AG20443 (cell line): ENCODE results near the gene METRNL.

Experiments used
- DNase-seq: peaks from one replicate; pipeline ENCODE4 v3.0.0; 2012; ENCODE audit warnings: low spot score, mixed read lengths

Gene METRNL

GRCh38 chr17:83080858-83081683 lies 1.7 kb downstream of the METRNL start:
- peak; percentile 69 for DNase-seq

- peak; percentile 71 for DNase-seq
These were observed 2.3 kb downstream of the METRNL start for GRCh38 chr17:83081684-83082201.

GRCh38 chr17:83082424-83082823 lies 3.0 kb downstream of the METRNL start:
- no peak for DNase-seq

- DNase-seq = no peak
These were observed 3.5 kb downstream of the METRNL start for GRCh38 chr17:83082909-83083367.

GRCh38 chr17:83083368-83084201 lies 4.2 kb downstream of the METRNL start:
- peak; percentile 93 for DNase-seq

GRCh38 chr17:83084214-83084613 lies 4.8 kb downstream of the METRNL start:
- no peak for DNase-seq

GRCh38 chr17:83084621-83085056 lies 5.2 kb downstream of the METRNL start:
- no peak for DNase-seq

- no peak for DNase-seq
These were observed 5.7 kb downstream of the METRNL start for GRCh38 chr17:83085103-83085502.

- DNase-seq = no peak
These were observed 6.3 kb downstream of the METRNL start for GRCh38 chr17:83085526-83086198.

GRCh38 chr17:83086199-83086880 lies 6.9 kb downstream of the METRNL start:
- DNase-seq = no peak

- no peak for DNase-seq
These were observed 7.7 kb downstream of the METRNL start for GRCh38 chr17:83086907-83087787.

GRCh38 chr17:83087788-83088360 lies 8.5 kb downstream of the METRNL start:
- DNase-seq = no peak

GRCh38 chr17:83088451-83088850 lies 9.0 kb downstream of the METRNL start:
- DNase-seq = no peak

GRCh38 chr17:83088909-83089308 lies 9.5 kb downstream of the METRNL start:
- DNase-seq = no peak

- DNase-seq = no peak
These were observed 10.1 kb downstream of the METRNL start for GRCh38 chr17:83089328-83090132.

GRCh38 chr17:83090444-83091256 lies 11.2 kb downstream of the METRNL start:
- DNase-seq = no peak

GRCh38 chr17:83091257-83092141 lies 12.1 kb downstream of the METRNL start:
- no peak for DNase-seq
